DMS53 (cell line): ENCODE measurements around the gene LDLRAD4.

Source experiments
- DNase-seq: peaks from one replicate; lab custom pipeline; 2025; lab: John Stamatoyannopoulos, UW

The LDLRAD4 gene

DNA sequence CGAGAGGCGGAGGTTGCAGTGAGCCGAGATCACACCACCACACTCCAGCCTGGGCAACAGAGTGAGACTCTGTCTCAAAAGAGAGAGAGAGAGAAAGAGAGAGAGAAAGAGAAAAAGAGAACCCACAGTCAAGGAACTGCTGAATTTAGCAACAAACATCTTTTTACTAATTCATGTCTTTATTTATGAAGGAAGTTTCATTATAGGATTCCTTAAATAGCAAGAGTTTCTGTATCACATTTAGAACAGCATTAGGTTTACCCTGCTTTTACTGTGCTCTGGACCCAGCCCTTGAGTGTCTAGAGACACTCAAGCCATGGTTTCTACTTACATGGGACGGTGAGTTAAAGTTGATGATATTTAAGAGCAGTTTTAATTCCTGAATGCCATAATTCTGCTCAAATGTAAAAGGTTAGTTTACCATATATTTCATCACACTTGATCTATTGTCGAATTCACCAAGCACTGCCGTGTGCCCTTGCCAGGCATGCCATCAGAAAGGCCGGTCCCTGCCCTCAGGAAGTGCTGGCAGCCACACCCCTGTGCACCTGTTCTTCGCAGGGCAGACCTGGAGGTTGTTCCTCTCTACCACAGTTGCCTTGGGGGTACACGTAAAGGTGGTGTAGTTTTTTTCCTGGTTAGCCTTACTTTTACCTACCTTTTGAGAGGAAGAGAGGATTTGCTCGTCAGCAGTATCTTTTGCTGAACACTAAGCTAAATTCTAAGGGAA lies 153.3 kb downstream of the LDLRAD4 start:
- no peak for DNase-seq

DNA sequence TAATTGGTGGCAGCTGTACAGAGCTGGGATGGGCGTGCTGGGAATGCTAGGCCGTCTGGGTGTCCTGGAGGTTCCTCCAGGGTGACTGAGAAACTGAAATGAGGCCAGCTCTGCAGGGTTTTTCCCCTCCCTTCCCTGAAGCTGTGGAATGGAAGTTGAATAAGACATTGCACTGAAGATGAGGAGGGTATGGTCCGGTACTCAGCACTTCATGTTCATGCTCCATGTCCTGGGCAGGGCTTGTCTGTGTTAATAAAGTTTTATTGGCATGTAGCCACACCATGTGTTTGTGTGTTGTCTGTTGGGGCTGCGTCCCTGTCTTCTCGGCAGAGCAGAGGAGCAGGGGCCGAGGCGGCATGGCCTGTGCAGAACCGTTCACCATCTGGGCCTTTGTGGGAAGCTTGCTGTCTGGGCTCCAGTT lies 154.0 kb downstream of the LDLRAD4 start:
- no peak for DNase-seq

DNA sequence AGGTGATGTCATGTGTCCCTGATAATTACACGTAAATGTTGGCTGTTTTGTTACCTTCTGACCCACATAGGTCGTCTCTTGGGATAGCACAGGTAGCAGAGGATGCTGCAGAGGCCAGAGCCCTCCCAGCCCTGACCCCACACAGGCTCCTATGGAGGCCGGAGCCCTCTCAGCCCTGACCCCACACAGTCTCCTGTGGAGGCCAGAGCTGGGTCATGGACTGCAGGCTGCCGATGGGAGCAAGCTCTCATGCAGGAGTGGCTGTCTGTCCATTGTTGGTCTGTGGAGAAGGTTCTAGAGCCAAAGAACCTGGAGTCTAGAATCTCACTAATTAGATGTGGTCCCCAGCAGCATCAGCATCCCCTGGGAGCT lies 155.5 kb downstream of the LDLRAD4 start:
- no peak for DNase-seq

DNA sequence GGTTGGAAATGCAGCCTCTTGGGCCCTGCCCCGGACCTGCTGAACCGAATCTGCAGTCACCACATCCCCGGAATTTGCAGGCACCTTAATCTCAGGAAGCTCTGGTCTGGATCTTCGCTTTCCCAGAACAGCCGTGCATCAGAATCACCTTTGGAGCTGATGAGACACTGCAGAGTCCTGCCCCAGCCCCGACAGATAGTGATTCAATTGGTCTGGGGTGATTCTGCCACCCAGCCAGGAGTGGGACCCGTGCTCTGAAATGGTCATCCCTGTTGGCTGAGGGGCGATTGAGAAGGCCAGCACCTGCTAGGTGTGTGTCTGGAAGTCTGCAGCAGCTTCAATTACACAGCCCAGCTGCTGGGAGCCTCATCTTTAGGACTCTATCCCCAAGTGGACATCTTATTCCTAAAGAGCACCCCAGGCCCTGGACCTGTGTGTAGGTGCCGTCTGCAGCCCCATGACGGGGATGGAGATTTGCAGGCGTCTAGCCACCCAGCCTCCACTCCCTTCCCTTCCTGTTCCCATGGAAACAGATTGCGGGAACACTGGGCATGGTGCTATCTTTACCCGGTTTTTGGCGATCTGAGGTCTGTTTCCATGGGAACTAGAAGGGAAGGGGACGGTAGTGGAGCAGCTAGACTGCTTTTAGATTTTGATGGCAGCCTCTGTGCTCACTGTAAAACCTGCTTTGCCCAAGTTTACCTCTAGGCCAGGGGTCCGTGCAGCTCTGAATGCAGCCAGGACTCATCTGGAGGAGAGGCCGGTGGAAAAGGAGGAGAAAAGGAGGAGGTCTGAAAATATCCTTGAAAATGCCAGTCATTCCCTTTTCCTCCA lies 156.1 kb downstream of the LDLRAD4 start:
- no peak for DNase-seq

DNA sequence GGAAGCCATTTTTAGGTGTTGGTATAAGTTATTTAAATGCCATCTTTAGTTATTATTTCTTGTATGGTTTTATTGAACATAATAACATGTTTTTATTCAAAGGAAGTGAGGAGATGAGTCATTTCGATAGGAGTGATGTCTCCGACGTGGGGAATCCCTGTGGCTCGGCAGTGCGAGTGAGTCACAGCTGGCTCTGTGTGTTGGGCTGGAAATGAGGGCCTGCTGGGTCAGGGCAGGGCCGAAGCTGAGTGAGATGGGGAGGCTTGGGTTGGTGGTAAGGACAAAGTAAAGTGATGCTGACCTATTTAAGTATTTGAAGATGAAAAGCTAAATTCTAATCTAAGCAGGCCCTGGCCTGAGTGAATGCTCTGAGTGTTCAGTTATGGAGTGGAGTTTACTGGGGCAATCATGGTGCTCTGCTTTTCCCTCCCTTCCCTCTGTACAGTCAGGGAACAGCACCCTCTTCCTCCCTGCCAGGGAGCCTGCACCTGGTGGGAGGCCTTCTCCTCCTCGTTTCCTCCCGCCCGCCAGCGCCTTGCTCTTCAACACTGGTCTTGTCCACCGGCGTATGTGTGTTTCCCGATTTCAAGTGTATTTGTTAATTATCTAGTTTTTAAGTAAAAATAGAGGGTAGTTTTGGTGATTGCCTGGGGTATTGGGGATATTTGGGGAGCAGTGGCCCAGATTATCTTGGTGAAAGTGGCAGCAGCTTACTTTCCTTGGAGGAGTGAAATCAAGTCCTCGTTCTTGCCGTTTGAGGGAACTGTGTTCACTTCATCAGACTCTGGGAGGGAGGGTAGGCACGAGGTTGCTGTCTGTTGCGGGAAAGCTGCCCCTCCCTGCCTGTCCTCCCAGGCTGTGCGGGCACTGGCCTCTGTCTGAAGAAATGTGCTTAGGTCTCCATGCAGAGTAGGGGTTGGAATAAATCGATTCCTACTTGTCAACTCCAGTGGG lies 157.0 kb downstream of the LDLRAD4 start:
- peak; percentile 43 for DNase-seq

DNA sequence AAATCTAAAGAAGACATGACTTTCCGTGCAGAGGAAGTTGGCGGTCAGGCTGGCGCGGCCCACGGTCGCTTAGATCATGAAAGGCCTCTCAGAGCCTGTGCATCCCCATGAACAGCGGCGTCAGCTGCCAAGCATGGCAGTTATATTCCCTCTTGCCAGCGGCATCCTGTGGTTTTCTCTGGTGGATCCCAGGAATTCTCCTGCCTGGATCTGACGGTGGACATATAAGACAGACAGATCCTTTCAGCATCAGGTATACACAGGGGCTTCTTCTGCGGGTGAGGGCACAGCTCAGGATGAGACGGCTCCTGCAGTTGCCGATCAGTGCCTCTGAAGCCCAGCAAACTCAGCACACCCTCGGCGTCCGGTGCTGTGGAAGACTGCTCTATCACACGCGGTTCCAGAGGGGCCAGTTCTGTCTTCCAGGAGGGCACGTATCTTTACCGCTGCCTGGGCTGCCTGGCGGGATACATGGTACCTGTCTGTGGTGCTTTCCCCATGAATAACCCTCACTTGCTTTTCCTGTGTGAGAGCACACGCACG lies 157.8 kb downstream of the LDLRAD4 start:
- DNase-seq: no peak

DNA sequence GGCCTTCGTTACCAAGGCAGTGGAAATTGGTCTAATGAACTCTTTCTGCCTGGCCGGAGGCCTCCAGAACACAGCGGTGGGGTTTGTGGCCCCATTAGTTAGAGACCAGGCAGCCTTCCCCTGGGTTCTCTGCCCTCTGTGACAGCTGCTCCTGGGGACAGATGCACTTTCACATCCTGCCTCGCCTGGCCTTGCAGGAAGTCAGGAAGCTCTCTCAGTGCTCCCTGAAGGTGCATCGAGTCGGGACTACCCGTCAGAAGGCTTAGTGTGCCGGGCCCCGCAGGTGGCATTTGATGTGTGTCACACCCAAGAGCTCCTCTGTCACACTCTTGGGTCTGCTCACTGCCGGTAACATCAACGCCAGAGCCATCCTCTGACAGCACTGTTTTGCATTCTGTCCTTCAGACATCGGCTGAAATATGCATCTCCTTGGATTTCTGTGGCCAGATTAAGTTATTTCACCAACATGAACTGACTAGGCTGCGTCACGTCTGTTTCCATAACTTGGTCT lies 158.3 kb downstream of the LDLRAD4 start:
- DNase-seq: no peak

DNA sequence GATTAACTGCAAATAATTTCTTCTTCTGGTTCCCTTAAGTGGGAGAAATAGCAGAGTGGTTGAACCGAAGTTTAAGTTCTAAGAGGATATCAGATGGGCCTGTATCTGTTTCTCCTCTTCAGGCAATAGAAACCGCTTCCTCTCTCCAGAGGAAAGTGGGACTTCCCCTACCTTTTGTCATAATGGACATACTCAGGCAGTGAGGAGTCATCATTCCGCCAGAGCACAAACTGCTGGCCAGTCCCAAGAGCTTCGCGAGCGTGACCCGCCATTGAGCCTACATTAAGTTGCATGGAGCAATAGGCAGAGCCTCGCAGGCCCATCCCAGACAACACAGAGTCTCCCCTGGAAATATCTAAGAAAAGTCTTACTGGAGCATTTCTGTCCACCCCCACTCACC lies 158.9 kb downstream of the LDLRAD4 start:
- DNase-seq: no peak

DNA sequence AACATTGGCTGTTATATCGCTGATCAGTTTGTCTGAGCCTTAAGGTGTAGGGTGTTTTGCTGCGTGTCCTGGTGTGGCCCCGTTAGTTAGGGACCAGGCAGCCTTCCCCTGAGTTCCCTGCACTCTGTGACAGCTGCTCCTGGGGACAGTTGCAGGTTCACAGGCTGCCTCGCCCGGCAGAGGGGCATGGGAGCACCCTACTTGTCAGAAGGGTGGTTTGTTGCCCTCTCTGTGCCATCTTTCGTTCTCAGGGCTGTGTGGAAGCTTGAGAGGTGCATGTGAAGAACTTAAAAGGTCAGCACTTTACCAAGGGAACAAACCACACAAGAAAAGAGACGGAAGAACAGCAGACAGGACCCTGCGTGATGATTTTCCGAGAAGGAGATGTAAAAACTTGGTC lies 159.6 kb downstream of the LDLRAD4 start:
- no peak for DNase-seq

DNA sequence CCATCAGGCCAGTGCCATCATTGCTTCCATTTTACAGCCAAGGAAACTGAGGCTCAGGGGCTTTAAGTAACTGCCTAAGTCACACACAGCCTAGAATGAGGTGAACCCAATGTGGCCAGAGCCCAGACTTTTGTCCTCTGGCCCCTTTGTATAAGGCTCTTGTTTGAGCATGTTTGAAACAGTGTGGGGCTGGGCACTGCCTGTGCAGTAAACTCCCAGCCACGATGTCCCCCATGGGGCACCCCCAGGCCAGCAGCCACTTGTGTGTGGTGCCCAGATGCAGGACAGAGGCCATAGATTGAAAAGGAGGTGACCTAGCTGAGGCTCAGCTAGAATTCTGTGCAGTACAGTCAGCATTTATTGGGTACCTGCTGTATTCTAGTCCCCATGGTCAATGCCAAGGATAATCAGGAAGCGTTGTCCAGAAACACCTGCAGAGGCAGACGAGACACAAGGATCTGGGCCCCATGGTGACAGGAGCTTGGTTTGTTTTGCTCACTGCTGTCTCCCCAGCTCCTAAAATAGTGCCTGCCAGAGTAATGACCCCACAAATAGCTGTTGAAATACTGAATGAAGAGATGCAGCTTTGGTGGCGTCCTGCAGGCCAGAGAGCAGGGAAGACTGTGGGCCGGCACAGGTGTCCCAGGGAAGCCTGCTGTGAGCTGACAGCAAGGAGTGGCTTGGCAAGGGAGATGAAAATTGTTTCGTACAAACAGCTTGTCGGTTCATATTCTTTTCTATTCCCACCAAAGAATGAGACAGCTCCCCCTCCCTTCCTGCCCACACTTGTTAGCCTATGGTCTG lies 160.7 kb downstream of the LDLRAD4 start:
- no peak for DNase-seq

DNA sequence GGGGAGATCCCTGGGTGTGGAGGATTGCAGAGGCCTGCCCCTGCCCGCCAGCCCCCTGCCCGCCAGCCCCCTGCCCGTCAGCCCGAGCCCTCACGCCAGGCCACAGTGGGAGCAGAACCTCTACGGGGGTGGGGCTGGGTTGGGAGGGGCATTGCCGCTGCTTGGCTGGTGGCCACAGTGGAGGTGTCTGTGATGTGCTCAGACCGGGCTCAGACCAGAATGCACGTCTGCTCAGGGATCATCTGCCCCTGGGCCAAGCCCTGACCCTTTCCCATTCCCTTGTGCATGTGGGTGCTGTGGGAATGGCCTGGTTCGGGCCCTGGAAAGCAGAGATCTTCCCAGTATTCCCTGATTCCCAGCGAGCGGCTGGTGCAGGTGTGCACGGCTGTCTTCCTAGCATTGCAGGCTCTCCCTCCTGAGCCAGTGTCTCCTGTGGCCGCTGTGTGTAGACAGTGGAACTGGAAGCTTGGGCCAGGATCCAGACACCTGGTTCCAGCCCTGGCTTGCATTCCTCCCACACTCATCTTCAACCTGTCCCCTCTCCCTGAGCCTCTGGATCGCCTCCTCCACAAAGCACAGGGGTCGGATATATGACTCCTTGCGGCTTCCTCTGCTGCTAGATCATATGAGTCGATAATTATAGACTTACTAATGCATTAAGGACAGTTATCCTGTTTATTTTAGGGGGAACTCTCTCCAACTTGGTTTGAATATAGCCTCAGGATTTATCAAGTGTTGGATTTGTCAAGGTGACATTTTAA lies 161.6 kb downstream of the LDLRAD4 start:
- no peak for DNase-seq

DNA sequence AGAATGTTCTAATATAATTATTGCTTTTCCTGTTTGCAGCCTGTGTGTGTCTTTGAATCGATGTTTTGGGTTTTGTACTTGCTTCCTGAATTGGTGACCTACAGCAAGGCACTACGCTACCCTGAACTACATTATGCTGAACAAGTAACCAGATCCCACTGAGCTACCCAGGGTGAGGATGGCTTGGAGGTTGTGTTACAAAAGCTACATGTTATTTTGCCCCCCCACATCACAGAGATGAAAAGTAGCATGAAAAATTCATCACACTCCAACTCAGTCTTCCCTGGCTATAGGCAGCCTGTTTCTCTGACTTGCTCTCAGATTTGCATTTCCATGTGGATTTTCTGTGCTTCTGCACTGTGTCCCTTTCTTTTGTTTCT lies 162.1 kb downstream of the LDLRAD4 start:
- DNase-seq: no peak

DNA sequence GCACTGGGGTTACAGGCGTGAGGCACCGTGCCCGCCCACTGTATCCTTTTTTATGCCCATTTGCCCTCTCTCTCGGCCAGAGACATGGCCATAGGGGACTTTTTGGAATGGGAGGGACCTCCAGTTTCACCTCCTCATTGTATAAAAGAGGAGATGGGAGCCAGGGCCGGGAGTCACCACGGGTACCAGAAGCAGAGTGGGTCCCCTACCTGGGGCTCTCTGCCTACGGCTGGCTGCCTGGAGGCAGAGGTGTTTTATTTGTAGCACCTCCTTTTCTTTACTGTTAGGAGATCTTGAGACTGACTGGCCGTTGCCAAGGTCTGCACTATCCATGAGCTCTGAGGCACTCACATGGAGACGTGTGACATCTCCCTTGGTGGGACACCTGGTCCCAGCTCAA lies 162.8 kb downstream of the LDLRAD4 start:
- no peak for DNase-seq

DNA sequence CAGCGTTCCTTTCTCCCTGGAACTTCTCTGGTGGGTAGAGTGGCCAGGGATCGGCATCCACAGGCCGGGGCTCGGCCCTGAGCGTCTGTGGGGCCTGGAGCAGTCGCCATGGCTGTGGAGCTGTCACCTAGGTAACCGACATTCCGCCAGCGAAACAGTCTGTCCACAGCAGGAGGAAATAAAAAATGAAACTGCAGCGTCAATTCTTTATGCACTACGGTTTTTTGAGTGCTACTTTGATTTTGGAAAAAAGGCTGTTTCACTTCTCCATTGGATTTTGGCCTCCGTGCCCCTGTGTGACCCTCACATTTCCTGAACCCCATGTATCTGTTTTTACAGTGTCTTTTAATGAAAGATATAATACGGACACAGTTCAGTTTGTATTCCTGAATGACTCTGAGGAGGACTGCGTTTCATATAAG lies 163.4 kb downstream of the LDLRAD4 start:
- DNase-seq: peak; percentile 72

DNA sequence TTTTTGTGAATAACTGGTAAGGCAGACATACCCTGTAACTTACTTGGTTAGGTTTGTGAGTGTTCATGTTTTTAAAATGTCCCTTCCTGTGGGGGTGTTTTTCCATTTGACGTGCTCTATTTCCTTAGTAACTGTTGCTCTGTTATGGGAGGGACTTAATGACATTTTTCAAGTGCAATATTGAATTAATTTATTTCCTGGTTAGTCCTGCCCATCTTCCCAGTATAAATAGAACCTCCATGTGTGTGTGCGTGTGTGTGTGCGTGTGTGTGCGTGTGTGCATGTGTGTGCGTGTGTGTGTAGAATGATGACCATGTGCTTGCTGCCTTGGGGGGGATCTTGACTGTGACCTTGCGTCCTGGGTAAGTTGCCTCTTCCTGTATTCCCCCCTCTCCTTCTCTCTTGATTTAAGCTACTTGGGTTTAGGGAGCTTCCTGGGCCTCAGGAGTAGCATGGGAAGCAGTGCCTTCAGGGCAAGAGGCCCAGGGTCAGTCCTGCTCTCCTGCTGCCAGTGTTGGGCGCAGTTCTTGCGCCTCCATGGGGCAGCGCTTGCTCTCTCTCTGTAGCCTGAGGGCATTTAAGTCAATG lies 163.9 kb downstream of the LDLRAD4 start:
- peak; percentile 61 for DNase-seq

DNA sequence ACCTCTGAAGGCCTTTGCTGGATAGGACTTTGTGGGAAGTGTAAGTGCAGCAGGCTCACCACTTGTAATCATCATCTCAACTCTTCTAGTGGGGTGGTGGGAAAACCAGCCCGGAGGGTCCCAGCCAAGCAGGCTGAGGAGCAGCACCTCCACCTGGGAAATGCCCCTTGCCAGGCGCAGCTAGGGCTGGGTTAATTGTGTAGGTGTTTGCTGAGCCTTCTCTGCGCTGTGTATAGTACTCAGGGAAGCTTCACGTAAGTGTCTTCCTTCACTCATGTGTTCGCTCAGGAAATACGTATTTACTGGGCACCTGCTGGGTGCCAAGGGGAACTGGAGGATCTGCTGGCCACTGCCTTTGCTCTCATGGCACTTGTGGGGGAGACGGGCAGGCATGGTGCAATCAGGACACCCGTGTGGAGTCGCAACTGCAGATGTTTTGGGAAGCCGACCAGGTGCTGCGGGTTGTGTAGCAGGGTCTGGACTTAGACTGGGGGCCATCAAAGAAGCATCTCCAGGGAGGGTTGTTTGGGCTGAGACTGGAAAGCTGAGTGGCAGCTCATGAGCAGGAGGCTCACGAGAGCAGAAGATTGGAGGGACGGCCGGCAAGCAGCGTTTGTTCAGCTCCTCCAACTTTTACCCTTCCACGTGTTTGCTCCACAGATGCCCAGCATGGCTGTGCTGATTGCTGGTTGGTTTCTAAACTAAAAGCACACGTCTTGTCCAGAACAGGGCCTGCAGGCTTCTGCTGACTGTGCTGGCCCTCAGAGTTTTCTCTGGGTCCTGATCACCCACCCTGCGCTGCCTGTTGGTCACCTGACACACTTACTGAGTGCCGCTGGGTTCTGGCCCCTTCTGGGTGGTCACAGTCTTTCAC lies 164.6 kb downstream of the LDLRAD4 start:
- no peak for DNase-seq

DNA sequence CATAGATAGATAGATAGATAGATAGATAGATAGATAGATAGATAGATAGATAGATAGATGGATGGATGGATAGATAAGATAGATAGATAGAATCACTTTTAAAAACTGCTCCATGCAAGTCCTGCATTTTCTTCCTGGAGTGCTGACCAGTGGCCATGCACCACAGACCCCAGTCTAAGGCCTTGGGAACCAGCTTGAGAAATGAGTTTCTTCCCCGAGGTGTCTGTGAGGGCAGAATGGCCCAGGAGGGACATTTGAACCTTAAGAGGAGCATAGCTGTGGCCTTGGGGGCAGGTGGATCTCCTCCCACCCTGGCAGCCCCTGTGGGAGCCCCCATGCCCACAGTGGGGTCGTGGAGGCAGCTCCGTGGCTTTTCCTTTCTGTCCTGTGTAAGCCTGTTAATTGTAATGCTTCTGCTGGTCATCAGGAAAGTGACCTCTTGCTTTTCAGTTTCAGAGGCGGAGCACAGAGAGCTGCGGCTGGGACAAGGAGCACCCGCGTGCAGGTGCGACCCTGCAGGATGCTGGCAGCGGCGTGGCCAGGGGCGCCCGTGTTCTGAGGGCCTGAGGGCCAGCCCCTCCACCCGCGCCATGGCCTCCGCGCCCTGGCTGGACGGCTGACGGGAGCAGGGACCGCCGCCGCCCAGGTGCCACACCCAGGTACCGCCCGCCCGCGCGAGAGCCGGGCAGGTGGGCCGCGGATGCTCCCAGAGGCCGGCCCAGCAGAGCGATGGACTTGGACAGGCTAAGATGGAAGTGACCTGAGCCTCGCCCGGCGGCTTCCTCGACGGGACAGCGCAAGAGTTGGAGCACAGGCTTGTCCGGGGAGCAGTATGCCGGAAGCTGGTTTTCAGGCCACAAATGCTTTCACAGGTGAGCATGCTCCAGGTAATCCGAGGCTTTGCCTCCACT lies 168.6 kb downstream of the LDLRAD4 start:
- DNase-seq: no peak
